SK-N-SH (cell line): ENCODE data around the gene TRIM15.

Experiments used
- ELF1 ChIP-seq: IDR thresholded peaks from 2 replicates; pipeline ENCODE4 v1.4.0; 2012
- FOSL2 ChIP-seq: IDR thresholded peaks from 2 replicates; pipeline ENCODE4 v1.4.0; 2012; ENCODE audit warnings: low read depth, mild to moderate bottlenecking, moderate library complexity, borderline replicate concordance
- MXI1 ChIP-seq: IDR thresholded peaks from 2 replicates; pipeline ENCODE4 v1.6.1; 2012; ENCODE audit warnings: mild to moderate bottlenecking, low read depth, low read length, improper control_type of control experiment
- NFIC ChIP-seq: IDR thresholded peaks from 2 replicates; pipeline ENCODE4 v1.4.0; 2012; ENCODE audit warnings: borderline replicate concordance
- TEAD4 ChIP-seq: IDR thresholded peaks from 2 replicates; pipeline ENCODE4 v1.4.0; 2012; ENCODE audit warnings: mild to moderate bottlenecking, borderline replicate concordance; ENCODE audit not compliant: insufficient read depth
- TF ChIP-seq, protein P1 (sequence below): fragments of 200-600 bp; sonication (generic); IDR thresholded peaks from 2 replicates; pipeline ENCODE4 v1.6.1; 2017; ENCODE audit warnings: antibody characterized with exemption, mild to moderate bottlenecking, moderate library complexity
- TF ChIP-seq, protein P2 (sequence below): IDR thresholded peaks from 2 replicates; pipeline ENCODE4 v1.6.1; 2012; ENCODE audit warnings: mild to moderate bottlenecking, low read depth, low read length, moderate library complexity
- TF ChIP-seq, protein P3 (sequence below): IDR thresholded peaks from 2 replicates; pipeline ENCODE4 v1.4.0; 2012; ENCODE audit warnings: low read depth
- TF ChIP-seq, protein P4 (sequence below): fragments of 150-350 bp; IDR thresholded peaks from 2 replicates; pipeline ENCODE4 v1.6.1; 2017; ENCODE audit warnings: antibody characterized with exemption, low read length, low read depth, borderline replicate concordance

DNA sequence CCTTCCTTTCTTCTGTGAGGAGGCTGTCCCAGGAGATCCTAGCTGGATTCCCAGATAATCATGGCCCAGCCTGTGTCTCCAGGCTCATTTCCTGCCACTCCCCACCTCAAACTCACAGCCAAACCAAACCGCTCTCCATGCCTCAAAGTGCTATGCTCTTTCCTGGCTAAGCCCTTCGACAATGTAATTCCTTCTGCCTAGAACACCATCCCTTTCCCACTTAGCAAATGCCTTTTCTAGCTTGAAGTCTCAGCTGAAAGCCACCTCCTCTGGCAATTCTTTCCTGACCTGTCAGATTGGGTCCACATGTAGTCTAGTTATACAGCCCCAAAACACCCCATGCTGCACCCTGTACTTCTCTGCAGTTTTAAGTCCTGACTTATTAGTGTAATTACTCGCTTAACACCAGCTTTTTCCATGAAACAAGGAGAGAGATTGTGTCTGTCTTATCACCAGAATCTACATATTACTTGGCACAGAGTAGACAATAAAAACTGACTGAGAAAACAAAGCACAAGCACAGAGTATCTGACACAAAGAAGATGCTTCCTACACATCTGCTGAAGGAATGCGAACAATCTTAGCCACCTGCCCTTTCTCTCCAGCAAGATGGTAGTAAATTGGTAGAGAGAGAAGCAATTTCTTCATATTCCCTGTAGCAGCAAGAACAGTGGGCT lies 44.4 kb downstream of the TRIM15 start:
- TF ChIP-seq, protein P1, sequence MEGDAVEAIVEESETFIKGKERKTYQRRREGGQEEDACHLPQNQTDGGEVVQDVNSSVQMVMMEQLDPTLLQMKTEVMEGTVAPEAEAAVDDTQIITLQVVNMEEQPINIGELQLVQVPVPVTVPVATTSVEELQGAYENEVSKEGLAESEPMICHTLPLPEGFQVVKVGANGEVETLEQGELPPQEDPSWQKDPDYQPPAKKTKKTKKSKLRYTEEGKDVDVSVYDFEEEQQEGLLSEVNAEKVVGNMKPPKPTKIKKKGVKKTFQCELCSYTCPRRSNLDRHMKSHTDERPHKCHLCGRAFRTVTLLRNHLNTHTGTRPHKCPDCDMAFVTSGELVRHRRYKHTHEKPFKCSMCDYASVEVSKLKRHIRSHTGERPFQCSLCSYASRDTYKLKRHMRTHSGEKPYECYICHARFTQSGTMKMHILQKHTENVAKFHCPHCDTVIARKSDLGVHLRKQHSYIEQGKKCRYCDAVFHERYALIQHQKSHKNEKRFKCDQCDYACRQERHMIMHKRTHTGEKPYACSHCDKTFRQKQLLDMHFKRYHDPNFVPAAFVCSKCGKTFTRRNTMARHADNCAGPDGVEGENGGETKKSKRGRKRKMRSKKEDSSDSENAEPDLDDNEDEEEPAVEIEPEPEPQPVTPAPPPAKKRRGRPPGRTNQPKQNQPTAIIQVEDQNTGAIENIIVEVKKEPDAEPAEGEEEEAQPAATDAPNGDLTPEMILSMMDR, result no peak
- TF ChIP-seq, protein P2, sequence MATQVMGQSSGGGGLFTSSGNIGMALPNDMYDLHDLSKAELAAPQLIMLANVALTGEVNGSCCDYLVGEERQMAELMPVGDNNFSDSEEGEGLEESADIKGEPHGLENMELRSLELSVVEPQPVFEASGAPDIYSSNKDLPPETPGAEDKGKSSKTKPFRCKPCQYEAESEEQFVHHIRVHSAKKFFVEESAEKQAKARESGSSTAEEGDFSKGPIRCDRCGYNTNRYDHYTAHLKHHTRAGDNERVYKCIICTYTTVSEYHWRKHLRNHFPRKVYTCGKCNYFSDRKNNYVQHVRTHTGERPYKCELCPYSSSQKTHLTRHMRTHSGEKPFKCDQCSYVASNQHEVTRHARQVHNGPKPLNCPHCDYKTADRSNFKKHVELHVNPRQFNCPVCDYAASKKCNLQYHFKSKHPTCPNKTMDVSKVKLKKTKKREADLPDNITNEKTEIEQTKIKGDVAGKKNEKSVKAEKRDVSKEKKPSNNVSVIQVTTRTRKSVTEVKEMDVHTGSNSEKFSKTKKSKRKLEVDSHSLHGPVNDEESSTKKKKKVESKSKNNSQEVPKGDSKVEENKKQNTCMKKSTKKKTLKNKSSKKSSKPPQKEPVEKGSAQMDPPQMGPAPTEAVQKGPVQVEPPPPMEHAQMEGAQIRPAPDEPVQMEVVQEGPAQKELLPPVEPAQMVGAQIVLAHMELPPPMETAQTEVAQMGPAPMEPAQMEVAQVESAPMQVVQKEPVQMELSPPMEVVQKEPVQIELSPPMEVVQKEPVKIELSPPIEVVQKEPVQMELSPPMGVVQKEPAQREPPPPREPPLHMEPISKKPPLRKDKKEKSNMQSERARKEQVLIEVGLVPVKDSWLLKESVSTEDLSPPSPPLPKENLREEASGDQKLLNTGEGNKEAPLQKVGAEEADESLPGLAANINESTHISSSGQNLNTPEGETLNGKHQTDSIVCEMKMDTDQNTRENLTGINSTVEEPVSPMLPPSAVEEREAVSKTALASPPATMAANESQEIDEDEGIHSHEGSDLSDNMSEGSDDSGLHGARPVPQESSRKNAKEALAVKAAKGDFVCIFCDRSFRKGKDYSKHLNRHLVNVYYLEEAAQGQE, result no peak
- TF ChIP-seq ELF1 (no peak), NFIC (no peak), MXI1 (no peak), FOSL2 (no peak), TEAD4 (no peak)
- TF ChIP-seq, protein P3, sequence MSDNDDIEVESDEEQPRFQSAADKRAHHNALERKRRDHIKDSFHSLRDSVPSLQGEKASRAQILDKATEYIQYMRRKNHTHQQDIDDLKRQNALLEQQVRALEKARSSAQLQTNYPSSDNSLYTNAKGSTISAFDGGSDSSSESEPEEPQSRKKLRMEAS, result no peak
- TF ChIP-seq, protein P4, sequence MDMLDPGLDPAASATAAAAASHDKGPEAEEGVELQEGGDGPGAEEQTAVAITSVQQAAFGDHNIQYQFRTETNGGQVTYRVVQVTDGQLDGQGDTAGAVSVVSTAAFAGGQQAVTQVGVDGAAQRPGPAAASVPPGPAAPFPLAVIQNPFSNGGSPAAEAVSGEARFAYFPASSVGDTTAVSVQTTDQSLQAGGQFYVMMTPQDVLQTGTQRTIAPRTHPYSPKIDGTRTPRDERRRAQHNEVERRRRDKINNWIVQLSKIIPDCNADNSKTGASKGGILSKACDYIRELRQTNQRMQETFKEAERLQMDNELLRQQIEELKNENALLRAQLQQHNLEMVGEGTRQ, result no peak
